ENCODE measurements around the gene IPO5.
A peak's percentile ranks its signal among the peaks of the same experiment; 100 is the strongest.
"Not testable (repeated sequence)": the region's sequence is repeated elsewhere in the genome, so short reads cannot be mapped to it uniquely, and the experiment has no call there.

The IPO5 gene

GRCh38 chr13:97975280-97975847, 21.9 kb downstream of the IPO5 start:
- H3K27ac Mint-ChIP-seq: peak overlapping the region; percentile 96
- H3K4me1 Mint-ChIP-seq (ENCODE audit: low read depth): peaks cover 37% of the 10 kb centered on the region
- peaks cover 3% of the 10 kb centered on the region for H3K36me3 Mint-ChIP-seq
- peaks cover 1% of the 10 kb centered on the region for H3K27me3 Mint-ChIP-seq
- no peaks in the 10 kb centered on the region for H3K9me3 Mint-ChIP-seq (ENCODE audit: low read depth)
- H3K4me3 Mint-ChIP-seq: peak overlapping the region; percentile 94

- Mint-ChIP-seq H3K36me3 (peaks cover 3% of the 10 kb centered on the region), H3K27ac (peak overlapping the region; percentile 96), H3K9me3 (ENCODE audit: low read depth) (no peaks in the 10 kb centered on the region), H3K4me1 (ENCODE audit: low read depth) (peaks cover 40% of the 10 kb centered on the region), H3K4me3 (peak overlapping the region; percentile 94), H3K27me3 (peaks cover 1% of the 10 kb centered on the region)
These were observed 22.6 kb downstream of the IPO5 start for GRCh38 chr13:97975848-97976609.

- H3K9me3 Mint-ChIP-seq (ENCODE audit: low read depth): no peaks in the 10 kb centered on the region
- H3K36me3 Mint-ChIP-seq: peaks cover 3% of the 10 kb centered on the region
- no peaks in the 10 kb centered on the region for H3K27me3 Mint-ChIP-seq
- H3K27ac Mint-ChIP-seq: peak overlapping the region; percentile 95
- peaks cover 48% of the 10 kb centered on the region for H3K4me1 Mint-ChIP-seq (ENCODE audit: low read depth)
- peak overlapping the region; percentile 97 for H3K4me3 Mint-ChIP-seq
These were observed 23.4 kb downstream of the IPO5 start for GRCh38 chr13:97976610-97977521.

- no peaks in the 10 kb centered on the region for H3K9me3 Mint-ChIP-seq (ENCODE audit: low read depth)
- no peaks in the 10 kb centered on the region for H3K27me3 Mint-ChIP-seq
- H3K4me1 Mint-ChIP-seq (ENCODE audit: low read depth): peaks cover 52% of the 10 kb centered on the region
- H3K27ac Mint-ChIP-seq: no peak overlapping the region
- H3K4me3 Mint-ChIP-seq: peak overlapping the region; percentile 97
- peaks cover 5% of the 10 kb centered on the region for H3K36me3 Mint-ChIP-seq
These were observed 24.5 kb downstream of the IPO5 start for GRCh38 chr13:97977982-97978381.

- Mint-ChIP-seq H3K27ac (no peak overlapping the region), H3K36me3 (peaks cover 5% of the 10 kb centered on the region), H3K4me3 (peak overlapping the region; percentile 97)
These were observed 25.2 kb downstream of the IPO5 start for GRCh38 chr13:97978651-97979050.

GRCh38 chr13:97979051-97979450, 25.6 kb downstream of the IPO5 start:
- Mint-ChIP-seq H3K4me3 (peak overlapping the region; percentile 97), H3K36me3 (peaks cover 5% of the 10 kb centered on the region), H3K4me1 (ENCODE audit: low read depth) (peaks cover 52% of the 10 kb centered on the region), H3K9me3 (ENCODE audit: low read depth) (no peaks in the 10 kb centered on the region), H3K27me3 (no peaks in the 10 kb centered on the region), H3K27ac (no peak overlapping the region)

More at GRCh38 chr13:97978651-97979050, 25.2 kb downstream of the IPO5 start:
- peaks cover 52% of the 10 kb centered on the region for H3K4me1 Mint-ChIP-seq (ENCODE audit: low read depth)
- no peaks in the 10 kb centered on the region for H3K27me3 Mint-ChIP-seq
- H3K9me3 Mint-ChIP-seq (ENCODE audit: low read depth): no peaks in the 10 kb centered on the region

GRCh38 chr13:97979556-97979955, 26.1 kb downstream of the IPO5 start:
- peak overlapping the region; percentile 3 for H3K4me3 Mint-ChIP-seq
- H3K4me1 Mint-ChIP-seq (ENCODE audit: low read depth): peaks cover 52% of the 10 kb centered on the region
- no peaks in the 10 kb centered on the region for H3K9me3 Mint-ChIP-seq (ENCODE audit: low read depth)
- H3K27me3 Mint-ChIP-seq: no peaks in the 10 kb centered on the region
- peaks cover 5% of the 10 kb centered on the region for H3K36me3 Mint-ChIP-seq
- no peak overlapping the region for H3K27ac Mint-ChIP-seq

- no peaks in the 10 kb centered on the region for H3K9me3 Mint-ChIP-seq (ENCODE audit: low read depth)
- H3K4me1 Mint-ChIP-seq (ENCODE audit: low read depth): peaks cover 43% of the 10 kb centered on the region
- no peak overlapping the region for H3K4me3 Mint-ChIP-seq
- no peak overlapping the region for H3K27ac Mint-ChIP-seq
- no peaks in the 10 kb centered on the region for H3K27me3 Mint-ChIP-seq
- peaks cover 8% of the 10 kb centered on the region for H3K36me3 Mint-ChIP-seq
These were observed 28.8 kb downstream of the IPO5 start for GRCh38 chr13:97982286-97982685.

- no peaks in the 10 kb centered on the region for H3K9me3 Mint-ChIP-seq (ENCODE audit: low read depth)
- H3K4me1 Mint-ChIP-seq (ENCODE audit: low read depth): peaks cover 4% of the 10 kb centered on the region
- no peak overlapping the region for H3K27ac Mint-ChIP-seq
- H3K27me3 Mint-ChIP-seq: no peaks in the 10 kb centered on the region
- H3K36me3 Mint-ChIP-seq: peaks cover 7% of the 10 kb centered on the region
- H3K4me3 Mint-ChIP-seq: no peak overlapping the region
These were observed 33.4 kb downstream of the IPO5 start for GRCh38 chr13:97986835-97987234.

GRCh38 chr13:97999653-98000052, 46.2 kb downstream of the IPO5 start:
- no peaks in the 10 kb centered on the region for H3K27me3 Mint-ChIP-seq
- peak overlapping the region; percentile 10 for H3K27ac Mint-ChIP-seq
- peaks cover 29% of the 10 kb centered on the region for H3K36me3 Mint-ChIP-seq
- H3K4me3 Mint-ChIP-seq: no peak overlapping the region
- H3K9me3 Mint-ChIP-seq (ENCODE audit: low read depth): no peaks in the 10 kb centered on the region
- H3K4me1 Mint-ChIP-seq (ENCODE audit: low read depth): no peaks in the 10 kb centered on the region

- Mint-ChIP-seq H3K36me3 (peaks cover 36% of the 10 kb centered on the region), H3K27ac (no peak overlapping the region), H3K4me3 (no peak overlapping the region), H3K27me3 (no peaks in the 10 kb centered on the region), H3K4me1 (ENCODE audit: low read depth) (no peaks in the 10 kb centered on the region), H3K9me3 (ENCODE audit: low read depth) (no peaks in the 10 kb centered on the region)
These were observed 50.6 kb downstream of the IPO5 start for GRCh38 chr13:98004107-98004506.

GRCh38 chr13:98004997-98005396, 51.5 kb downstream of the IPO5 start:
- H3K4me3 Mint-ChIP-seq; H3K4me1 Mint-ChIP-seq (ENCODE audit: low read depth); H3K9me3 Mint-ChIP-seq (ENCODE audit: low read depth); H3K27me3 Mint-ChIP-seq; H3K27ac Mint-ChIP-seq: not testable (repeated sequence)
- H3K36me3 Mint-ChIP-seq: peaks cover 31% of the 10 kb centered on the region

GRCh38 chr13:98007001-98007400, 53.5 kb downstream of the IPO5 start:
- peaks cover 31% of the 10 kb centered on the region for H3K36me3 Mint-ChIP-seq
- no peaks in the 10 kb centered on the region for H3K4me1 Mint-ChIP-seq (ENCODE audit: low read depth)
- H3K4me3 Mint-ChIP-seq: no peak overlapping the region
- H3K27me3 Mint-ChIP-seq: no peaks in the 10 kb centered on the region
- H3K9me3 Mint-ChIP-seq (ENCODE audit: low read depth): no peaks in the 10 kb centered on the region
- H3K27ac Mint-ChIP-seq: no peak overlapping the region

GRCh38 chr13:98013241-98013640, 59.8 kb downstream of the IPO5 start:
- H3K27ac Mint-ChIP-seq: no peak overlapping the region
- no peaks in the 10 kb centered on the region for H3K9me3 Mint-ChIP-seq (ENCODE audit: low read depth)
- H3K4me1 Mint-ChIP-seq (ENCODE audit: low read depth): no peaks in the 10 kb centered on the region
- H3K36me3 Mint-ChIP-seq: peaks cover 12% of the 10 kb centered on the region
- H3K27me3 Mint-ChIP-seq: no peaks in the 10 kb centered on the region
- H3K4me3 Mint-ChIP-seq: no peak overlapping the region

GRCh38 chr13:98014766-98015165, 61.3 kb downstream of the IPO5 start:
- Mint-ChIP-seq H3K27me3 (no peaks in the 10 kb centered on the region), H3K27ac (no peak overlapping the region), H3K9me3 (ENCODE audit: low read depth) (no peaks in the 10 kb centered on the region), H3K4me3 (no peak overlapping the region), H3K36me3 (peaks cover 9% of the 10 kb centered on the region), H3K4me1 (ENCODE audit: low read depth) (no peaks in the 10 kb centered on the region)
